SK-N-SH treated with all-trans-retinoic acid at 6 μM for 48 hours (cell line): ENCODE measurements around the gene SLC4A7.
A peak's percentile ranks its signal among the peaks of the same experiment; 100 is the strongest.

ENCODE experiments used
- ATAC-seq: fragments of 200-7000 bp; cut with Tn5 transposase; 3 replicates; pipeline ENCODE4 v1.9.1; 2020; ENCODE audit warnings: mild to moderate bottlenecking, moderate library complexity
- ARNTL ChIP-seq: fragments of 450-650 bp; formaldehyde crosslinking; IDR thresholded peaks from 2 replicates; pipeline ENCODE4 v1.5.0; 2020; ENCODE audit warnings: low read depth, mild to moderate bottlenecking, moderate library complexity, borderline replicate concordance
- CSDC2 ChIP-seq: fragments of 250-450 bp; sonication (Bioruptor Pico); IDR thresholded peaks from 2 replicates; pipeline ENCODE4 v1.5.0; 2020; ENCODE audit warnings: mild to moderate bottlenecking, moderate library complexity
- ESRRG ChIP-seq: fragments of 250-450 bp; sonication (Bioruptor Pico); IDR thresholded peaks from 2 replicates; pipeline ENCODE4 v1.6.1; 2021; ENCODE audit warnings: mild to moderate bottlenecking
- ISL1 ChIP-seq: fragments of 250-450 bp; sonication (Bioruptor Pico); IDR thresholded peaks from 2 replicates; pipeline ENCODE4 v2.1.2; 2022; ENCODE audit warnings: mild to moderate bottlenecking, moderate library complexity
- OSR1 ChIP-seq: fragments of 250-450 bp; sonication (Bioruptor Pico); IDR thresholded peaks from 2 replicates; pipeline ENCODE4 v1.8.0; 2022; ENCODE audit warnings: moderate library complexity, mild to moderate bottlenecking, inconsistent platforms
- PPARA ChIP-seq: fragments of 250-450 bp; sonication (Bioruptor Pico); IDR thresholded peaks from 2 replicates; pipeline ENCODE4 v1.5.0; 2020; ENCODE audit warnings: mild to moderate bottlenecking, borderline replicate concordance
- RARB ChIP-seq: fragments of 250-450 bp; sonication (Bioruptor Pico); IDR thresholded peaks from 2 replicates; pipeline ENCODE4 v1.8.0; 2021; ENCODE audit warnings: mild to moderate bottlenecking, moderate library complexity
- TCF4 ChIP-seq: fragments of 250-450 bp; sonication (Bioruptor Pico); IDR thresholded peaks from 2 replicates; pipeline ENCODE4 v1.8.0; 2021; ENCODE audit warnings: mild to moderate bottlenecking, moderate library complexity, borderline replicate concordance
- TOX ChIP-seq: fragments of 250-450 bp; sonication (Bioruptor Pico); IDR thresholded peaks from 2 replicates; pipeline ENCODE4 v1.8.0; 2021; ENCODE audit warnings: mild to moderate bottlenecking, moderate library complexity, borderline replicate concordance
- ZC3H10 ChIP-seq: fragments of 250-450 bp; sonication (Bioruptor Pico); IDR thresholded peaks from 2 replicates; pipeline ENCODE4 v1.5.1; 2021; ENCODE audit warnings: mild to moderate bottlenecking, moderate library complexity
- ZFP3 ChIP-seq: fragments of 250-450 bp; sonication (Bioruptor Pico); IDR thresholded peaks from 2 replicates; pipeline ENCODE4 v1.5.0; 2020; ENCODE audit warnings: mild to moderate bottlenecking, moderate library complexity
- ZFP30 ChIP-seq: fragments of 450-650 bp; formaldehyde crosslinking; IDR thresholded peaks from 2 replicates; pipeline ENCODE4 v1.5.0; 2022; ENCODE audit warnings: mild to moderate bottlenecking, moderate library complexity
- ZNF70 ChIP-seq: fragments of 450-650 bp; formaldehyde crosslinking; IDR thresholded peaks from 2 replicates; pipeline ENCODE4 v1.5.0; 2020; ENCODE audit warnings: mild to moderate bottlenecking, moderate library complexity
- ZNF8 ChIP-seq: fragments of 450-650 bp; formaldehyde crosslinking; IDR thresholded peaks from 2 replicates; pipeline ENCODE4 v1.5.0; 2020; ENCODE audit warnings: mild to moderate bottlenecking, moderate library complexity
- TF ChIP-seq, protein P1 (sequence below): fragments of 250-450 bp; sonication (Bioruptor Pico); IDR thresholded peaks from 2 replicates; pipeline ENCODE4 v1.8.0; 2021; ENCODE audit warnings: low read depth, mild to moderate bottlenecking, moderate library complexity, borderline replicate concordance
- TF ChIP-seq, protein P2 (sequence below): fragments of 250-450 bp; sonication (Bioruptor Pico); IDR thresholded peaks from 2 replicates; pipeline ENCODE4 v1.8.0; 2020; ENCODE audit warnings: mild to moderate bottlenecking, moderate library complexity, borderline replicate concordance
- TF ChIP-seq, protein P3 (sequence below): fragments of 250-450 bp; sonication (Bioruptor Pico); IDR thresholded peaks from 2 replicates; pipeline ENCODE4 v1.5.0; 2020; ENCODE audit warnings: mild to moderate bottlenecking, moderate library complexity
- TF ChIP-seq, protein P4 (sequence below): fragments of 250-450 bp; sonication (Bioruptor Pico); IDR thresholded peaks from 2 replicates; pipeline ENCODE4 v1.5.1; 2020; ENCODE audit warnings: low read depth, mild to moderate bottlenecking, moderate library complexity

SLC4A7 gene

DNA sequence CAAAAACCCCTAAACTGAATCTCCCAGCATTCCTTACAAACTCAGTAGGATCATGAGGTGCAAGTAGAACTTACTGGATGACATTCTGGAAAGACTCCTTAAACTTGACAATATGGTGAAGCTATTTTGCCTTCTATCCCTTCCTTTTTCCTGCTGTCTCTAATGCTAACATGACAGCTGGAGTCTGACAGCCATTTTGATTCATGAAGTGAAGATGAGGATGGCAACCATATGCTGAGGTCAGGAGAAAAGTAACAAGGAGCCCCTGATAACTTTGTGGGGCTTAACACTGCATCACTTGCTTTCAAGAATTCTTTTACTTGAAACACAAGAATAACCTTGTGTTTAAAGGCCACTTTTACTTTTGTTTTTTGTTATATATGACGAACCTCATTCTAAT is 100.0 kb downstream of the SLC4A7 start:
- no peak for TF ChIP-seq ZNF70 (CRISPR knock-in tag)
- no peak for TF ChIP-seq ISL1
- TF ChIP-seq, protein P1, sequence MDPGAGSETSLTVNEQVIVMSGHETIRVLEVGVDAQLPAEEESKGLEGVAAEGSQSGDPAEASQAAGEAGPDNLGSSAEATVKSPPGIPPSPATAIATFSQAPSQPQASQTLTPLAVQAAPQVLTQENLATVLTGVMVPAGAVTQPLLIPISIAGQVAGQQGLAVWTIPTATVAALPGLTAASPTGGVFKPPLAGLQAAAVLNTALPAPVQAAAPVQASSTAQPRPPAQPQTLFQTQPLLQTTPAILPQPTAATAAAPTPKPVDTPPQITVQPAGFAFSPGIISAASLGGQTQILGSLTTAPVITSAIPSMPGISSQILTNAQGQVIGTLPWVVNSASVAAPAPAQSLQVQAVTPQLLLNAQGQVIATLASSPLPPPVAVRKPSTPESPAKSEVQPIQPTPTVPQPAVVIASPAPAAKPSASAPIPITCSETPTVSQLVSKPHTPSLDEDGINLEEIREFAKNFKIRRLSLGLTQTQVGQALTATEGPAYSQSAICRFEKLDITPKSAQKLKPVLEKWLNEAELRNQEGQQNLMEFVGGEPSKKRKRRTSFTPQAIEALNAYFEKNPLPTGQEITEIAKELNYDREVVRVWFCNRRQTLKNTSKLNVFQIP (CRISPR knock-in tag) = no peak
- TF ChIP-seq TCF4 (CRISPR knock-in tag) = no peak
- no peak for ATAC-seq

DNA sequence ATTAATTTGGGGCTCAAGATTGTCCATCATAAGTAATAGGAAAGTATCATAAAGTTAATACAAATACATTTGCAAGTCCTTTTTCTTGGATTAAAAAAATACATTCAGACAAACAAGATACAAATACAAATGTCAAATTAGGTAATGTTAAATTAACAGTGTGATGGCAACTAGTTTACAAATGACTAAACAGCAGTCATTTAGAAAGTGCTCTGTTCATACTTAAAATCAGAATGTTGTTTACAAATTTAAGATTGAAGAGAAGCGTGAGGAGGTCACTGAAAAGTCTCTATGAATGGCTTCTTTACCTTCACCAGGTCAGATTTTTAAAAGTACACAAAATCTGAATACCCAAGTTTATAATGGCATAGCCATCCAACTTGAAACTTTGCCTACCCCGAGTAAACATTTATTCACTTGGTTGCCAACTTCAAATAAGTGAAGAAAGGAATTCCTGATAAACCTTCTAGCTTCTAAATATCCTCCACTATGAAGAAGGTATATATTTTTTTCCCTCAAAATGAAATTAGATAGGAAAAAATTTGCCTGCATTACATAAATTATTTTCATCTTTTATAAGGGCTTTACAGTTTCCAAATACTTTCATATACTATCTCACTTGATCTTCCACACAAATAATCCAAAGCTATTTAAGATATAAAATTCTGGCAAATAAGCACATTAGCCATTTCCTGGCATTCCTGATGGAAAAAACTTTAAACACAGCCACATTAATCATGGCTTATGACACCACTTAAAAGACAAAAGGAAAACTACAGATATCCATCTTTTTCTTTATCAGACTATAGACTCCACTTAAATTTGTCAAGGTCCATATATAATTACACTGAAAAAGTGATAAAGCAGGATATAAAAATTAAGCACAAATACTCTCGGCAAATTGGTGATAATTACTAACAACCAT is 103.5 kb downstream of the SLC4A7 start:
- no peak for ATAC-seq

DNA sequence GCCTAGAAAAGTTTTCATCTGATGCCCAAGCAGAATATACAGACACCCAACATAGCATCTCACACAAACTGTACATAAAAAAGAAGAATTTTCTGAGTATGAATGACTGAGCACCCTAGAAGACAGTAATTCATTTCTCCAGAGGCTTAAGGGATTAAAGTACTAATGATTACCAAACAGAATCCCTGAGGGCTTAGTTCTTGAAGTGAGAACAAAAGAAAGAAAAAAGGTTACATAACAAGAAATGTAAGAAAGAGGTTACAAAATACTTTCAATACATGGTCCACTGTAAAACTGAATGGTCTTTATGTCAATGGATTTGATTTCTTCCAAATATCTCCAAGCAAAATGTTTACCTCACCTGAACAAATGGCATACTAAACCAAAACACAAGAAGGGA is 105.9 kb downstream of the SLC4A7 start:
- ATAC-seq = no peak
- no peak for TF ChIP-seq ZC3H10 (CRISPR knock-in tag)
- TF ChIP-seq OSR1 = no peak
- no peak for TF ChIP-seq ZFP30 (CRISPR knock-in tag)
- TF ChIP-seq, protein P2, sequence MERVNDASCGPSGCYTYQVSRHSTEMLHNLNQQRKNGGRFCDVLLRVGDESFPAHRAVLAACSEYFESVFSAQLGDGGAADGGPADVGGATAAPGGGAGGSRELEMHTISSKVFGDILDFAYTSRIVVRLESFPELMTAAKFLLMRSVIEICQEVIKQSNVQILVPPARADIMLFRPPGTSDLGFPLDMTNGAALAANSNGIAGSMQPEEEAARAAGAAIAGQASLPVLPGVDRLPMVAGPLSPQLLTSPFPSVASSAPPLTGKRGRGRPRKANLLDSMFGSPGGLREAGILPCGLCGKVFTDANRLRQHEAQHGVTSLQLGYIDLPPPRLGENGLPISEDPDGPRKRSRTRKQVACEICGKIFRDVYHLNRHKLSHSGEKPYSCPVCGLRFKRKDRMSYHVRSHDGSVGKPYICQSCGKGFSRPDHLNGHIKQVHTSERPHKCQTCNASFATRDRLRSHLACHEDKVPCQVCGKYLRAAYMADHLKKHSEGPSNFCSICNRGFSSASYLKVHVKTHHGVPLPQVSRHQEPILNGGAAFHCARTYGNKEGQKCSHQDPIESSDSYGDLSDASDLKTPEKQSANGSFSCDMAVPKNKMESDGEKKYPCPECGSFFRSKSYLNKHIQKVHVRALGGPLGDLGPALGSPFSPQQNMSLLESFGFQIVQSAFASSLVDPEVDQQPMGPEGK (CRISPR knock-in tag) = no peak
- TF ChIP-seq TOX (CRISPR knock-in tag) = no peak
- no peak for TF ChIP-seq CSDC2 (CRISPR knock-in tag)
- TF ChIP-seq, protein P1 (CRISPR knock-in tag) = no peak
- no peak for TF ChIP-seq ZFP3
- TF ChIP-seq, protein P3, sequence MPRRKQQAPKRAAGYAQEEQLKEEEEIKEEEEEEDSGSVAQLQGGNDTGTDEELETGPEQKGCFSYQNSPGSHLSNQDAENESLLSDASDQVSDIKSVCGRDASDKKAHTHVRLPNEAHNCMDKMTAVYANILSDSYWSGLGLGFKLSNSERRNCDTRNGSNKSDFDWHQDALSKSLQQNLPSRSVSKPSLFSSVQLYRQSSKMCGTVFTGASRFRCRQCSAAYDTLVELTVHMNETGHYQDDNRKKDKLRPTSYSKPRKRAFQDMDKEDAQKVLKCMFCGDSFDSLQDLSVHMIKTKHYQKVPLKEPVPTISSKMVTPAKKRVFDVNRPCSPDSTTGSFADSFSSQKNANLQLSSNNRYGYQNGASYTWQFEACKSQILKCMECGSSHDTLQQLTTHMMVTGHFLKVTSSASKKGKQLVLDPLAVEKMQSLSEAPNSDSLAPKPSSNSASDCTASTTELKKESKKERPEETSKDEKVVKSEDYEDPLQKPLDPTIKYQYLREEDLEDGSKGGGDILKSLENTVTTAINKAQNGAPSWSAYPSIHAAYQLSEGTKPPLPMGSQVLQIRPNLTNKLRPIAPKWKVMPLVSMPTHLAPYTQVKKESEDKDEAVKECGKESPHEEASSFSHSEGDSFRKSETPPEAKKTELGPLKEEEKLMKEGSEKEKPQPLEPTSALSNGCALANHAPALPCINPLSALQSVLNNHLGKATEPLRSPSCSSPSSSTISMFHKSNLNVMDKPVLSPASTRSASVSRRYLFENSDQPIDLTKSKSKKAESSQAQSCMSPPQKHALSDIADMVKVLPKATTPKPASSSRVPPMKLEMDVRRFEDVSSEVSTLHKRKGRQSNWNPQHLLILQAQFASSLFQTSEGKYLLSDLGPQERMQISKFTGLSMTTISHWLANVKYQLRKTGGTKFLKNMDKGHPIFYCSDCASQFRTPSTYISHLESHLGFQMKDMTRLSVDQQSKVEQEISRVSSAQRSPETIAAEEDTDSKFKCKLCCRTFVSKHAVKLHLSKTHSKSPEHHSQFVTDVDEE (CRISPR knock-in tag) = no peak
- TF ChIP-seq PPARA (CRISPR knock-in tag) = no peak
- TF ChIP-seq ZNF8 (CRISPR knock-in tag) = no peak

More for the DNA sequence above, 103.5 kb downstream of the SLC4A7 start:
- TF ChIP-seq, protein P1 (CRISPR knock-in tag) = no peak
- TF ChIP-seq ISL1 = peak; percentile 80

DNA sequence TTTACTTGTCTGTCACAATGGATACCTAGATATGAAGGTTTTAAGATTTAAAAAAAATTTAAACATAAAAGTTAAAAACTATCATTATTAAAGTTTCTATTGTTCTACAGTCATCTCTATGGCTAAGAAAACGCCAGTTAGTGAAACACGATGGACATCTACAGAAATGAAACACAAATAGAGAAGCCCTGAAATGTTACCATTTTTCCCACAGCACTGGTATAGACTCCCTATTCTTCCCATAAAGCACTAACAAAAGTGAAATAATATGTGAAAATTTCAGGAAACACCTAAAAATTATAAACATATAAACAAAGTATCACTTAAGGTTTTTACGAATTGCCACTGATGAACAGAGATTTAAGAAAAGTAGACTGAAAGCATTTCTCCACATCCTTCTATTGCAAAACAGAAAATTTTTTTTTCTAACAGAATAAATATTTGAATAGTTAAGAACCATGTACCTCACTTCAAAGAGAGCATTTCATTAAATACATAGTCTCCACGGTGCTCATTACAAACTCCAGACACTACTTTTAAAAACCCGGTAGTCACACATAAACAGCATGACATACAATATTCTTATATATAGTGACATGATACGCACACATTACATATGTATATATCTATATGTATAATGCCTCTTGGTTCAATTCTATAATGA is 107.9 kb downstream of the SLC4A7 start:
- no peak for ATAC-seq
- TF ChIP-seq ISL1 (no peak), CSDC2 (CRISPR knock-in tag) (no peak), RARB (CRISPR knock-in tag) (no peak), ESRRG (no peak), ZC3H10 (CRISPR knock-in tag) (no peak), OSR1 (no peak), ZNF8 (CRISPR knock-in tag) (no peak), ARNTL (CRISPR knock-in tag) (no peak), ZFP3 (no peak)
- TF ChIP-seq, protein P4, sequence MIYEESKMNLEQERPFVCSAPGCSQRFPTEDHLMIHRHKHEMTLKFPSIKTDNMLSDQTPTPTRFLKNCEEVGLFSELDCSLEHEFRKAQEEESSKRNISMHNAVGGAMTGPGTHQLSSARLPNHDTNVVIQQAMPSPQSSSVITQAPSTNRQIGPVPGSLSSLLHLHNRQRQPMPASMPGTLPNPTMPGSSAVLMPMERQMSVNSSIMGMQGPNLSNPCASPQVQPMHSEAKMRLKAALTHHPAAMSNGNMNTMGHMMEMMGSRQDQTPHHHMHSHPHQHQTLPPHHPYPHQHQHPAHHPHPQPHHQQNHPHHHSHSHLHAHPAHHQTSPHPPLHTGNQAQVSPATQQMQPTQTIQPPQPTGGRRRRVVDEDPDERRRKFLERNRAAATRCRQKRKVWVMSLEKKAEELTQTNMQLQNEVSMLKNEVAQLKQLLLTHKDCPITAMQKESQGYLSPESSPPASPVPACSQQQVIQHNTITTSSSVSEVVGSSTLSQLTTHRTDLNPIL (CRISPR knock-in tag) = no peak
- TF ChIP-seq, protein P2 (CRISPR knock-in tag) = no peak
